Esophagus squamous epithelium (tissue), 4 donors: Measurements from ENCODE around the gene CYB5R2.

ENCODE experiments used
- CTCF ChIP-seq, 6 experiments: fragments of 450-650 bp in 4 of 6; fragments of 200-600 bp in 2 of 6; sonication (generic) in 2 of 6; IDR thresholded peaks; one replicate each; pipeline ENCODE4 v1.5.1; 2016 to 2019; ENCODE audit warnings: antibody characterized with exemption in 6 of 6, mild to moderate bottlenecking in 4 of 6, moderate library complexity in 4 of 6
- POLR2A ChIP-seq, 4 donors: fragments of 450-650 bp; IDR thresholded peaks; one replicate each; pipeline ENCODE4 v1.6.1; 2017; ENCODE audit warnings: antibody characterized with exemption in 4 of 4, mild to moderate bottlenecking in 4 of 4, moderate library complexity in 3 of 4

- no peak for TF ChIP-seq CTCF (IDR thresholded peaks at IDR 0.05)
- TF ChIP-seq POLR2A (IDR thresholded peaks at IDR 0.05): no peak
Observed at GRCh38 chr11:7691759-7692350, 18.6 kb upstream of the CYB5R2 start.
